GM12865 (cell line): ENCODE results near the gene FAM131C.

Experiments used
- DNase-seq: peaks from one replicate; pipeline ENCODE4 v3.0.0; 2010; ENCODE audit warnings: low read depth
- H3K4me3 ChIP-seq: 2 replicates; pipeline ENCODE4 v1.5.1; 2011; ENCODE audit warnings: mild to moderate bottlenecking, low read depth, low read length, control low read depth
- TF ChIP-seq, protein P1 (sequence below): IDR thresholded peaks from 2 replicates; pipeline ENCODE4 v1.5.1; 2011; ENCODE audit warnings: low read length, control low read depth, low read depth, inconsistent platforms; ENCODE audit not compliant: insufficient read depth; ENCODE audit errors: missing control alignments

Gene FAM131C

DNA sequence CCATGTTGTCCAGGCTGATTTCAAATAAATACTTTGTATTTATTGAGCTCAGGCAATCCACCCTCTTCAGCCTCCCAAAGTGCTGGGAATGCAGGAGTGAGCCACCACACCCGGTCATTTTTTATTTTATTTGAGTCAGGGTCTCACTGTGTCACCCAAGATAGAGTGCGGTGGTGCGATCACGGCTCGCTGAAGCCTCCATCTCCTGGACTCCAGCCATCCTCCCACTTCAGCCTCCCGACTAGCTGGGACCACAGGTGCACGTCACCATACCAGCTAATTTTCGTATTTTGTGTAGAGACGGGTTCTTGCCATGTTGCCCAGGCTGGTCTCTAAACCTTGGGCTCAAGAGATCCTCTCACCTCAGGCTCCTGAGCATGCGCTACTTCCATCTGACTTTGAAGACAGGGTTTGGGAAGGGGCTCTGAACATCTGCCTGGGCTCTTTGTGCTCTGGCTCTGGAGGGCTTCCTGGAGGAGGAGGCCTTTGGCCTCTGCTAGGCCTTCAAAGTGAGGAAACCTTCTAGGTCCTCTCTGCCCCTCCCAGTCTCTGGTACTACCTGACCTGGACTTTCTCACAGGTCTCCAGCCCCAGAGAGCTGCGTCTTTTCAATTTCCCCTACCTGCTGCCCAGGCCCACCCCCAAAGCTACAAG, 61.4 kb downstream of the FAM131C start:
- DNase-seq = no peak
- TF ChIP-seq, protein P1, sequence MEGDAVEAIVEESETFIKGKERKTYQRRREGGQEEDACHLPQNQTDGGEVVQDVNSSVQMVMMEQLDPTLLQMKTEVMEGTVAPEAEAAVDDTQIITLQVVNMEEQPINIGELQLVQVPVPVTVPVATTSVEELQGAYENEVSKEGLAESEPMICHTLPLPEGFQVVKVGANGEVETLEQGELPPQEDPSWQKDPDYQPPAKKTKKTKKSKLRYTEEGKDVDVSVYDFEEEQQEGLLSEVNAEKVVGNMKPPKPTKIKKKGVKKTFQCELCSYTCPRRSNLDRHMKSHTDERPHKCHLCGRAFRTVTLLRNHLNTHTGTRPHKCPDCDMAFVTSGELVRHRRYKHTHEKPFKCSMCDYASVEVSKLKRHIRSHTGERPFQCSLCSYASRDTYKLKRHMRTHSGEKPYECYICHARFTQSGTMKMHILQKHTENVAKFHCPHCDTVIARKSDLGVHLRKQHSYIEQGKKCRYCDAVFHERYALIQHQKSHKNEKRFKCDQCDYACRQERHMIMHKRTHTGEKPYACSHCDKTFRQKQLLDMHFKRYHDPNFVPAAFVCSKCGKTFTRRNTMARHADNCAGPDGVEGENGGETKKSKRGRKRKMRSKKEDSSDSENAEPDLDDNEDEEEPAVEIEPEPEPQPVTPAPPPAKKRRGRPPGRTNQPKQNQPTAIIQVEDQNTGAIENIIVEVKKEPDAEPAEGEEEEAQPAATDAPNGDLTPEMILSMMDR = no peak
- peak overlapping the region; percentile 49 for H3K4me3 ChIP-seq

DNA sequence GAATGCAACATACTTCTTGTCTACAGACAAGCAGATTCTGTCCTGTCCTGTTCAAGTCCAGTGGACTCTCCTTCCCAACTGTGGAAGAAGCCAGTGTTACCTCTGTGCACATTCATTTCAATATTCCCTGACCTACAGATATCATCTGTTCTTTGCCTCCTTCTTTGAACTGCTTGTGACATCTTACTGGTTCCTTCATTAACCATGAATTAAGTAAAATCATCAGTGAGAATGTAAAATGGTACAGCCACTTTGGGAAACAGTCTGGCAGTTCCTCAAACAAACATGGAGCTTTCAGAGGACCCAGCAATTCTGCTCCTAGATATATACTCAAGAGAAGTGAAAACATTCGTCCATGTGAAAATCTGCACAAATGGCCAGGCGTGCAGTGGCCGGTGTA, 62.6 kb downstream of the FAM131C start:
- TF ChIP-seq, protein P1 = no peak
- H3K4me3 ChIP-seq = no peak overlapping the region
- DNase-seq = no peak

DNA sequence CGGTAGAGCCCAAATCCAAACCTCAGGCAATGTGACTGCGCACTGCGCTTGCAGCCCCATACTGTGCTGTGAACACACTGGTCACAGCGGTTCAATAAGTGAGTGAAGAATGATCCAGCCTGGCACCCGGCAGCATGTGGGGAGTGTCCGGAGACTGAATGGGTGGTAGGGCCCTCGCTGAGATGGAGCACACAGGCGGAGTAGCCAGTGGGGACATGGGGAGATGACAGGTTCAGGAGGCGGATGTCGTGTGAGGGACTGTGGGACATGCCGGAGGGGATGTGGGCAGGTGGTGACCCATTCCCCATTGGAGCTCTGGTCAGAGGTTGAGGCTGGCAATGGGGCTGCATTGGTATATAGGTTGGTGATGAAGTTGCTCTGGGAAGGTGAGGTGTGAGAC, 63.8 kb downstream of the FAM131C start:
- TF ChIP-seq, protein P1 = no peak
- no peak overlapping the region for H3K4me3 ChIP-seq
- DNase-seq = no peak

DNA sequence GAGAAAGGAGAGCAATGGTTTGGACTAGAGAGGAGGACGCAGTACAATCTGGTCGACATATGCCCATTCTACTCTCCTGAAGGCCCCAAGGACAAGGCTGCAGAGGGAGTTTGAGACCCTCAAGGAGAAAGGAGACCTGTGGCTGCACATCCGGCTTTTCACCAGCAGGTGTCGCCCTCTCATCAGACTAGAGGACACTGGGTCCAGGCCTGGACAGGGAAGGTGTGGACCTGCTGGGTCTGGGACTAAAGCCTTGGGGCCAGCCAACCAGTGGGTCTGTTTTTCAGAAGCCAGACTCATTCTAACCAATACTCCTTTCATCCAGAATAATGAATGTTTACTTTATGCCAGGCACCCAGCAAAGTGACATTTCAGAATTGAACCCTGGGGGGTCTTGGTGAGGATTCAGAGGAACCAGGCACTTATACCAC, 64.4 kb downstream of the FAM131C start:
- peak; percentile 69 for DNase-seq
- H3K4me3 ChIP-seq = no peak overlapping the region
- TF ChIP-seq, protein P1 = peak; percentile 94
